Stimulated activated CD8-positive, alpha-beta memory T cell treated with anti-CD3 and anti-CD28 coated beads, Interleukin-12 subunit alpha, Interleukin-12 subunit beta, amount 100 ng/mL, for 4 hours (primary cell): ENCODE measurements around the gene C9orf50.
"Not testable (repeated sequence)": the region's sequence is repeated elsewhere in the genome, so short reads cannot be mapped to it uniquely, and the experiment has no call there.

Experiments used
- DNase-seq: peaks from one replicate; pipeline ENCODE4 v3.0.0-alpha.2; 2020; ENCODE audit warnings: low read depth

C9orf50 gene

GRCh38 chr9:129648092-129648763 is 27.3 kb upstream of the C9orf50 start:
- no peak for DNase-seq

GRCh38 chr9:129647635-129648034 is 26.7 kb upstream of the C9orf50 start:
- DNase-seq = no peak

- no peak for DNase-seq
Measured at GRCh38 chr9:129646654-129647053, 25.8 kb upstream of the C9orf50 start.

GRCh38 chr9:129646252-129646651 is 25.4 kb upstream of the C9orf50 start:
- no peak for DNase-seq

GRCh38 chr9:129644902-129645301 is 24.0 kb upstream of the C9orf50 start:
- DNase-seq = no peak

GRCh38 chr9:129644365-129644764 is 23.5 kb upstream of the C9orf50 start:
- no peak for DNase-seq

- no peak for DNase-seq
Measured at GRCh38 chr9:129643706-129644105, 22.8 kb upstream of the C9orf50 start.

GRCh38 chr9:129641750-129642585 is 21.1 kb upstream of the C9orf50 start, which contains the start of gene ASB6:
ASB6 (minus strand) TSS chr9:129642151; CDS start chr9:129641999, 152 bp downstream.
- peak; percentile 90 for DNase-seq

GRCh38 chr9:129640871-129641749 is 20.2 kb upstream of the C9orf50 start:
- DNase-seq = no peak

GRCh38 chr9:129640086-129640870 is 19.4 kb upstream of the C9orf50 start:
- no peak for DNase-seq

GRCh38 chr9:129639756-129640085 is 18.8 kb upstream of the C9orf50 start:
- no peak for DNase-seq

- no peak for DNase-seq
Measured at GRCh38 chr9:129639034-129639630, 18.2 kb upstream of the C9orf50 start.

- DNase-seq = no peak
Measured at GRCh38 chr9:129637673-129638439, 17.0 kb upstream of the C9orf50 start.

- no peak for DNase-seq
Measured at GRCh38 chr9:129637102-129637501, 16.2 kb upstream of the C9orf50 start.

- DNase-seq = not testable (repeated sequence)
Measured at GRCh38 chr9:129636343-129636742, 15.4 kb upstream of the C9orf50 start.

GRCh38 chr9:129635099-129636065 is 14.5 kb upstream of the C9orf50 start:
- no peak for DNase-seq

- DNase-seq = no peak
Measured at GRCh38 chr9:129633848-129634247, 12.9 kb upstream of the C9orf50 start.

- no peak for DNase-seq
Measured at GRCh38 chr9:129633207-129633606, 12.3 kb upstream of the C9orf50 start.

GRCh38 chr9:129632460-129632859 is 11.6 kb upstream of the C9orf50 start:
- no peak for DNase-seq
